PC-9 (cell line): Measurements from ENCODE around the gene NOS1.

Experiments used
- EZH2 ChIP-seq: fragments of 200-600 bp; sonication (generic); IDR thresholded peaks from 2 replicates; pipeline ENCODE4 v1.8.0; 2017; ENCODE audit warnings: antibody characterized with exemption, low read depth
- TF ChIP-seq, protein P1 (sequence below): fragments of 200-600 bp; sonication (generic); conservative IDR thresholded peaks from 2 replicates; pipeline ENCODE4 v1.6.1; 2017; ENCODE audit warnings: mixed run types, antibody characterized with exemption, mild to moderate bottlenecking, moderate library complexity

DNA sequence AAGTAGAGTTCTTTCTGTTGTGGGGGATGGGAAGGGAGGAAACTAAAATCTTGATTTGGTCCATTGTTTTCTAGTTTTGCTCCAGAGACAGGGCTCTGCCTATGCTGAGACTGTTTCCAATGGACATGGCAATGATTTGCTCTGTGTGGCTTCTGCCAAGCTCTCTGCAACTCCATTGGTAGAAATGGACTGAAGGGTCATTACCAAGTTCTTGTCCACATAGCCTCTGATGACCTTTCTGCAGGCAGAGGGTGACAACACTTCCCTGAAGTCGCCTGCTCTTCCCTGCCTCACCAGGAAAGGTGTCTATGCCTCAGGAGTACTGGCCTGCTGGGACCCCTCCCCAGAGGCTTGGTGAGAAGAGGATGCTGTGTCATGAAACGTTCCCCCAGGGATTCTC, 39.5 kb upstream of the NOS1 start:
- TF ChIP-seq, protein P1, sequence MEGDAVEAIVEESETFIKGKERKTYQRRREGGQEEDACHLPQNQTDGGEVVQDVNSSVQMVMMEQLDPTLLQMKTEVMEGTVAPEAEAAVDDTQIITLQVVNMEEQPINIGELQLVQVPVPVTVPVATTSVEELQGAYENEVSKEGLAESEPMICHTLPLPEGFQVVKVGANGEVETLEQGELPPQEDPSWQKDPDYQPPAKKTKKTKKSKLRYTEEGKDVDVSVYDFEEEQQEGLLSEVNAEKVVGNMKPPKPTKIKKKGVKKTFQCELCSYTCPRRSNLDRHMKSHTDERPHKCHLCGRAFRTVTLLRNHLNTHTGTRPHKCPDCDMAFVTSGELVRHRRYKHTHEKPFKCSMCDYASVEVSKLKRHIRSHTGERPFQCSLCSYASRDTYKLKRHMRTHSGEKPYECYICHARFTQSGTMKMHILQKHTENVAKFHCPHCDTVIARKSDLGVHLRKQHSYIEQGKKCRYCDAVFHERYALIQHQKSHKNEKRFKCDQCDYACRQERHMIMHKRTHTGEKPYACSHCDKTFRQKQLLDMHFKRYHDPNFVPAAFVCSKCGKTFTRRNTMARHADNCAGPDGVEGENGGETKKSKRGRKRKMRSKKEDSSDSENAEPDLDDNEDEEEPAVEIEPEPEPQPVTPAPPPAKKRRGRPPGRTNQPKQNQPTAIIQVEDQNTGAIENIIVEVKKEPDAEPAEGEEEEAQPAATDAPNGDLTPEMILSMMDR = no peak
- TF ChIP-seq EZH2 = no peak
